GM19397 (cell line): Measurements from ENCODE around the gene FRAT1.
A peak's percentile ranks its signal among the peaks of the same experiment; 100 is the strongest.
"Not testable (repeated sequence)": the region's sequence is repeated elsewhere in the genome, so short reads cannot be mapped to it uniquely, and the experiment has no call there.

Experiments used
- ATAC-seq: cut with Tn5 transposase; IDR thresholded peaks from one replicate; pipeline ENCODE4 v1.9.1; 2021; ENCODE audit warnings: mild to moderate bottlenecking, moderate library complexity; ENCODE audit not compliant: unreplicated experiment

Gene FRAT1

GRCh38 chr10:97334370-97335175 is 15.5 kb downstream of the FRAT1 start, which contains the start of gene FRAT2:
Gene FRAT2, minus strand, starts transcription at chr10:97334729. Its CDS starts 157 bp downstream, at chr10:97334572.
- ATAC-seq: peak; percentile 84

GRCh38 chr10:97335188-97335619 is 16.1 kb downstream of the FRAT1 start:
- ATAC-seq: no peak

- ATAC-seq: no peak
Measured at GRCh38 chr10:97336006-97336405, 16.9 kb downstream of the FRAT1 start.

GRCh38 chr10:97336446-97336845 is 17.4 kb downstream of the FRAT1 start:
- ATAC-seq: no peak

GRCh38 chr10:97336942-97337831 is 18.1 kb downstream of the FRAT1 start:
- ATAC-seq: no peak

- no peak for ATAC-seq
Measured at GRCh38 chr10:97338041-97338440, 19.0 kb downstream of the FRAT1 start.

- ATAC-seq: no peak
Measured at GRCh38 chr10:97341416-97341815, 22.3 kb downstream of the FRAT1 start.

GRCh38 chr10:97343664-97344063 is 24.6 kb downstream of the FRAT1 start:
- ATAC-seq: not testable (repeated sequence)

GRCh38 chr10:97347317-97347716 is 28.2 kb downstream of the FRAT1 start:
- ATAC-seq: no peak

GRCh38 chr10:97349752-97350513 is 30.9 kb downstream of the FRAT1 start:
- ATAC-seq: no peak

- ATAC-seq: no peak
Measured at GRCh38 chr10:97353945-97354344, 34.9 kb downstream of the FRAT1 start.

GRCh38 chr10:97355571-97355975 is 36.5 kb downstream of the FRAT1 start:
- no peak for ATAC-seq

- ATAC-seq: no peak
Measured at GRCh38 chr10:97356318-97356914, 37.3 kb downstream of the FRAT1 start.

- no peak for ATAC-seq
Measured at GRCh38 chr10:97356918-97357317, 37.8 kb downstream of the FRAT1 start.

- no peak for ATAC-seq
Measured at GRCh38 chr10:97358349-97358748, 39.3 kb downstream of the FRAT1 start.

- ATAC-seq: no peak
Measured at GRCh38 chr10:97358781-97359180, 39.7 kb downstream of the FRAT1 start.

GRCh38 chr10:97360705-97361536 is 41.9 kb downstream of the FRAT1 start:
- ATAC-seq: no peak

- ATAC-seq: no peak
Measured at GRCh38 chr10:97361537-97361901, 42.4 kb downstream of the FRAT1 start.

- ATAC-seq: no peak
Measured at GRCh38 chr10:97362310-97363033, 43.4 kb downstream of the FRAT1 start.
